Kidney epithelial cell (primary cell): ENCODE results near the gene MYPN. TPM values are rescaled to one million over a fixed set of nuclear protein-coding genes. Genes with fewer than 3 reads are reported as not detected.

Experiments
- DNase-seq: peaks from one replicate; pipeline ENCODE4 v3.0.0-alpha.2; 2010; ENCODE audit warnings: low read depth
- H3K27me3 ChIP-seq: 2 replicates; pipeline ENCODE4 v1.6.0; 2011; ENCODE audit warnings: low read length; ENCODE audit not compliant: control insufficient read depth, insufficient read depth
- H3K36me3 ChIP-seq: 2 replicates; pipeline ENCODE4 v1.5.1; 2011; ENCODE audit warnings: low read length; ENCODE audit not compliant: control insufficient read depth, insufficient read depth
- H3K4me3 ChIP-seq: 2 replicates; pipeline ENCODE4 v1.5.1; 2011; ENCODE audit warnings: low read depth, mild to moderate bottlenecking, control low read depth, low read length
- total RNA-seq: library from RNA; depleted of rRNA; stranded (reverse); fragments of >200 nt; gene quantifications from 2 replicates; pipeline ENCODE4 v1.2.3, GENCODE V29; 2015
- TF ChIP-seq, protein P1 (sequence below): IDR thresholded peaks from 2 replicates; pipeline ENCODE4 v1.5.1; 2011; ENCODE audit warnings: mild to moderate bottlenecking, moderate library complexity, low read length, control low read depth, inconsistent platforms; ENCODE audit not compliant: insufficient read depth, poor library complexity, severe bottlenecking

The MYPN gene
- total RNA-seq, 1 donor from 2014 or later, result 0.04 TPM

DNA sequence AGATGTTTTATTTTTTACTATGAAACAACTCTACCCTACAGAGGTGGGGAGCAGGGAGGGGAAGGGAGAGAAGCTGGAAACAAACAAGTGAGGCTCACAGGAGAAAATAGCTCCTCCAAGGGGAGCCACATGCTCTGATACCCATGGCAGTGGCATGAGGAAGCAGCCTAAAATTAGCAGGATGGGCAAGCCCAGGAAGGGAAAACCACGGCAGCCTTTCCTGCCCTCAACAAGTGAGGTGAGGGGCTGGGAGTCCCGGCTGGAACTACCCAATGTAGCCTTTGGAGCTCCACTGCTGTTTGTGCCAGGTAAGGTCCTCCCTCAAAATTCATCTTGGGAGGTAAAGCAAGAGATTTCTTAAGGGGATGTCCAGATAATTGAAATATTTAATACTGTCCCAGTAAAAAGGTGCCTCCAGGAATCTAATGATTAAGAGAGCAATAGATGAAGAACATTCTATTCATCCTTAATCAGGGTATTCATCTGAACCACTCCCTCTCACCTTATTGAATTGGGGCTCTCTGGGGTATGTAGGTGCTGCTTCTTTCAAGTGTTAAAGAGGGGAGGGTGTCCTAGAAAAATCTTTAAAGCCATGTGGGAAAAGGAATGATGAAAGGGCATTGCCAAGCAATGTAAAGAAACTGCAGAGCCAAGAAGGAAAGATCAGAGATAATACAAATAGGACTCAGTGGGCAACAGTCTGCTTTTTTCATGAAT lies 21.4 kb upstream of the MYPN start:
- H3K4me3 ChIP-seq, result no peak overlapping the region

DNA sequence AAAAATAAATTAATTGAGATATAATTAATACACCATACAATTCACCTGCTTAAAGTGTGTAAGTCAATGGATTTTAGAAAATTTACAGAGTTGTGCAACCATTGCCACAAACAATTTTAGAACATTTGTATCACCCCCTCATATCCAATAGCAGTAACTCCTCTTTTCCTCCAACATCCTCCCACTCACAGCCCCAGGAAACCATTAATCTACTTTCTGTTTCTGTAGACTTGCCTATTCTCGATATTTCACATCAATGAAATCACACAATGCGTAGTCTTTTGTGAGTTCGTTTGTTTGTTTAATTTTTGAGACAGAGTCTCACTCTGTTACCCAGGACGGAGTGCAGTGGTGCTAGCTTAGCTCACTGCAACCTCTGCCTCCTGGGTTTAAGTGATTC lies 20.5 kb upstream of the MYPN start:
- DNase-seq, result no peak
- H3K4me3 ChIP-seq, result no peak overlapping the region
- TF ChIP-seq, protein P1, sequence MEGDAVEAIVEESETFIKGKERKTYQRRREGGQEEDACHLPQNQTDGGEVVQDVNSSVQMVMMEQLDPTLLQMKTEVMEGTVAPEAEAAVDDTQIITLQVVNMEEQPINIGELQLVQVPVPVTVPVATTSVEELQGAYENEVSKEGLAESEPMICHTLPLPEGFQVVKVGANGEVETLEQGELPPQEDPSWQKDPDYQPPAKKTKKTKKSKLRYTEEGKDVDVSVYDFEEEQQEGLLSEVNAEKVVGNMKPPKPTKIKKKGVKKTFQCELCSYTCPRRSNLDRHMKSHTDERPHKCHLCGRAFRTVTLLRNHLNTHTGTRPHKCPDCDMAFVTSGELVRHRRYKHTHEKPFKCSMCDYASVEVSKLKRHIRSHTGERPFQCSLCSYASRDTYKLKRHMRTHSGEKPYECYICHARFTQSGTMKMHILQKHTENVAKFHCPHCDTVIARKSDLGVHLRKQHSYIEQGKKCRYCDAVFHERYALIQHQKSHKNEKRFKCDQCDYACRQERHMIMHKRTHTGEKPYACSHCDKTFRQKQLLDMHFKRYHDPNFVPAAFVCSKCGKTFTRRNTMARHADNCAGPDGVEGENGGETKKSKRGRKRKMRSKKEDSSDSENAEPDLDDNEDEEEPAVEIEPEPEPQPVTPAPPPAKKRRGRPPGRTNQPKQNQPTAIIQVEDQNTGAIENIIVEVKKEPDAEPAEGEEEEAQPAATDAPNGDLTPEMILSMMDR, result no peak
- no peaks in the 10 kb centered on the region for H3K27me3 ChIP-seq
- H3K36me3 ChIP-seq, result no peaks in the 10 kb centered on the region

More for the DNA sequence above, 21.4 kb upstream of the MYPN start:
- no peak for DNase-seq
- TF ChIP-seq, protein P1, result no peak
- Histone ChIP-seq H3K36me3 (no peaks in the 10 kb centered on the region), H3K27me3 (no peaks in the 10 kb centered on the region)

DNA sequence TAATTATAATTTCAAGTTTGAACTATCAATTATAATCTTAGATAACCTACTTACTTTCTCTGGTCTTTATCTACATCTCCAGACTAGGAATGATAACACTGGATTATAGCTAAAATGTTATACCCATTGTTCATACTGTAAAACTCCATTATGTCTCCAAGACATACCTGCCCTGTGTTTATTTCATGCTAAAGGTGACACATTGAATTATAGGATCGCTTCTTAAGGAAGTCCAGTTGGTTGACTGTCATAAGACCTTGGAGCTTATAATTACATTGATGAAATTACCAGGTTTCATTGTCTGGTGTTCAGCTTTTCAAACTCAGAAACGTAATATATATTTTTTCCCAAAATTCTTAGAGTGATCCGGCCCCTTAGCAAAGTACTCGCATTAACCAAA lies 18.7 kb upstream of the MYPN start:
- TF ChIP-seq, protein P1, result no peak
- no peak overlapping the region for H3K4me3 ChIP-seq

DNA sequence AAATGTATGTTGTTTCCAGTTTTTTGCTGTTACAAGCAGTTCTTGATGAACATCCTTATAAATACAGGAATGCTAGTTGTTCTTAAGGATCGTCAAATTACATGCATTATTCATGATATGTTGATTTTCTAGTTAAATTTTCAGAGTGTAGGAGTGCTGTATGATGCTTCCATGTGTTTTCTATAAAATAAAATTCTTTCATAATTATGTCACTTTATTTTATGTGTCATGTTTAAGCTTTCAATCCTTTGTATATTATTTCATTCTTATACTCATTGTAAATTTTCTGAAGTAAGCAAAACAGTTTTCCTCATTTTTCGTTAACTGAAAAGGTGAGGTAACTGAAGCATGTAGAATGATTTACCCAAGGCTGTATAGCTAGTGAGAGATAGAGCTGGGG lies 16.8 kb upstream of the MYPN start:
- TF ChIP-seq, protein P1, result no peak
- no peaks in the 10 kb centered on the region for H3K27me3 ChIP-seq
- H3K4me3 ChIP-seq, result no peak overlapping the region
- H3K36me3 ChIP-seq, result no peaks in the 10 kb centered on the region
- no peak for DNase-seq

More for the DNA sequence above, 18.7 kb upstream of the MYPN start:
- Histone ChIP-seq H3K27me3 (no peaks in the 10 kb centered on the region), H3K36me3 (no peaks in the 10 kb centered on the region)
- DNase-seq, result no peak

DNA sequence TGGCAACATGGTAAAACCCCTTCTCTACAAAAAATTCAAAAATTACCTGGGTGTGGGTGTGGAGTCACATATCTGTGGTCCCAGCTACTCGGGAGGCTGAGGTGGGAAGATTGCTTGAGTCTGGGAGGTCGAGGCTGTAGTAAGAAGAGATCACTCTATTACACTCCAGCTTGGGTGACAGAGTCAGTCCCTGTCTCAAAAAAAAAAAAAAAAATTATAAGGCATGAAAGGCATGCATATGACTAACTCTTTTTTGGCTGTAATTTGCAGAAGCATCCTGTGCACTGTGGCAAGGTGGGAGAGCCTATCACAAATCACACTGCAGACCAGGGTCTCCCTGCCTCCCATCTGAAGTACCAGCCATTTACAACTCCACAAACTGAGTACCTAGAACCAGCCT lies 14.1 kb upstream of the MYPN start:
- no peaks in the 10 kb centered on the region for H3K27me3 ChIP-seq
- no peak overlapping the region for H3K4me3 ChIP-seq
- H3K36me3 ChIP-seq, result no peaks in the 10 kb centered on the region
- DNase-seq, result no peak
- TF ChIP-seq, protein P1, result no peak
